ENCODE results near the gene ARL10.

ARL10 gene

DNA sequence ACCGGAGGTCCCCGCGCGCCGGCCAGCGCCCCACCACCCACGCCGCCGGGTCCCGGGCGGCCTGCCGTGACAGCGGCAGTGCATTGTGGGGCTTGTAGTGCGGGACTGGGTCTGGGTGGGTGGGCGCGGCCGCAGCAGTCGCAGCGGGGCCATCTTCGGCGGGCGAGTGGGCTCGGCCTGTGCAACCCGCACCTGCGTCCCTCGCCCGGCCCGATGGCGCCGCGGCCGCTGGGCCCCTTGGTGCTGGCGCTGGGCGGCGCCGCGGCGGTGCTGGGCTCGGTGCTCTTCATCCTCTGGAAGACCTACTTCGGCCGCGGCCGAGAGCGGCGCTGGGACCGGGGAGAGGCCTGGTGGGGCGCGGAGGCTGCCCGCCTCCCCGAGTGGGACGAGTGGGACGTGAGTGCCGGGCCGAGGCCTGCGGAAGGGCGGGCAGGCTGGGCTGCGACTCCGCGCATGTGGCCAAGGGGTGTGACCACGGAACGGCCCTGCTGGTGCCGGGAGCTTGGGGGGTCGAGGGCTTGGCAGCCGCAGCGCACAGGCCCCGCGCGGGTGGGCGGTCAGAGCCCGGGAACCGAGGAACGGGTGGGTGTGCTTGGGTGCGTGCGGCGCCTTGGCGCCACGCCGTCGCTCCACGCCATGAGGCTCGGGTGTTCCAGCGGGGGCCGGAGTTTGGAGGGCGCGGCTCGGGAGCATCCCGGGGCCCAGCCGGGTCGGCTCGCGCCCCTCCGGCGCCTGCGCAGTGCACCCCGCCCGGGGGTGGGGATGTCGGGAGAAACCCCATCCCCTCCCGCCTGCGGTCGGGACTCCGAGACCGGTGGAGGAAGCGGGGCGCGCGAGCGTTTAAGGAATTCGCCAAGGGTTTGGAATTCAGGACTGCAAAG is at the start of gene ARL10:
ARL10 (plus strand) TSS at position 137 of the 881 bp plus-strand sequence; CDS start at position 214, 77 bp downstream.
- DNase-seq (ENCODE audit: low spot score) (no peak), FAIRE-seq (no peak)

DNA sequence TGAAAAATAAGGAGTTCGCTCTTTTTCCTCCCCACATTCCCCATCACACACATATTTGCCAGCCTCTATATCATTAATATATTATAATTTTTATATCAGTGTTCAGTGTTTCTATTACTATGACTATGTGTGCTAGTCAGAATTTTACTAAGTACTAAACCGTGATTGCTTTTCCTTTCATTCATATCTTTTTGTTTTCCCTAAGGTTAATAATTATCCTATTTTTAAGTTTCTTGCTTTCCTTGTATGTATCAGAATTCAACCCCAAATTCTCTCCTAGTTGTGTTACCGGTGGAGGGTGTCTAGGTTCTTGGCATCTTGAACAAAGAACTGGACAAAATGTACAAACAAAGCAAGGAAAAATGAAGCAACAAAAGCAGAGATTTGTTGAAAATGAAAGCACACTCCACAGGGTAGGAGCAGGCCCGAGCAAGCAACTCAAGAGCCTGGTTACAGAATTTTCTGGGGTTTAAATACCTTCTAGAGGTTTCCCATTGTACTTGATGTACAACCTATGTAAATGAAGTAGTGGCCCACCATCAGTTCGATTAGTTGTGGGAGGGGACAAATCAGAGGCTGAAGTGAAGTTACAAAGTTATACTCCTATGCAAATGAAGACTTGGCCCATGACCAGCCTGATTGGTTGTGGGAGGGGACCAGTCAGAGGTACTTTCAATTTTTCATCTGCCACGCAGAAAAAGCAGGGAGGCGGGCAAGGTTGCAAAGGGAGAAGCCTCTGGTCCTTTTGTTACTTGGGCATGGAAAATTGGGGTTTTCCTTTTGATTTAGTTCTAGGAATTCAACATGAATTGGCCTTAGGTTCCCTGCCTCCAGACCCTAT is 47.5 kb upstream of the ARL10 start:
- FAIRE-seq = no peak

GRCh38 chr5:176319827-176320554 is 45.3 kb upstream of the ARL10 start:
- DNase-seq (ENCODE audit: low spot score) (no peak), FAIRE-seq (no peak)

More for the DNA sequence above, 47.5 kb upstream of the ARL10 start:
- DNase-seq (ENCODE audit: low spot score) = no peak

- FAIRE-seq (no peak), DNase-seq (ENCODE audit: low spot score) (no peak)
Observed at GRCh38 chr5:176320577-176320976, 44.7 kb upstream of the ARL10 start.

GRCh38 chr5:176334031-176334770 is 31.1 kb upstream of the ARL10 start:
- DNase-seq (ENCODE audit: low spot score) = no peak
- FAIRE-seq = no peak

DNA sequence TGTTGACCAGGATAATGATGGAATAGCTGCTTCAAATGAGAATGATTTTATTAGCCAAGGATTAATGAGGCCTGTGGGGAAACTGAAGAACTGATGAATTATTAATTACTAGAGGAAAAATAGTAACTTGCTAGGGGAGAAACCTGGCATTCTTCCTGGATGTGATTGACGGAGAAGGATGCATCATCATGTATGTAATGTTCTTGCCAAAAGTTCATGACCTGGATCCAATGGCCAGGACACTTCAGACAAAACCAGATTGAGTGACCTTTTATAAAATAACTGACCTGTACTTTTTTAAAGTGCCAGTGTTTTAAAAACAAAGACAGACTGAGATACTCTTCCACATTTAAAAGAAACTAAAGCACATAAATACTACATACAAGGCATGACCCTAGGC is 27.4 kb upstream of the ARL10 start:
- no peak for FAIRE-seq

GRCh38 chr5:176339304-176339703 is 26.0 kb upstream of the ARL10 start:
- no peak for FAIRE-seq

More for the DNA sequence above, 27.4 kb upstream of the ARL10 start:
- no peak for DNase-seq (ENCODE audit: low spot score)

GRCh38 chr5:176341325-176342157 is 23.7 kb upstream of the ARL10 start:
- FAIRE-seq = no peak

More at GRCh38 chr5:176339304-176339703, 26.0 kb upstream of the ARL10 start:
- DNase-seq (ENCODE audit: low spot score) = no peak

DNA sequence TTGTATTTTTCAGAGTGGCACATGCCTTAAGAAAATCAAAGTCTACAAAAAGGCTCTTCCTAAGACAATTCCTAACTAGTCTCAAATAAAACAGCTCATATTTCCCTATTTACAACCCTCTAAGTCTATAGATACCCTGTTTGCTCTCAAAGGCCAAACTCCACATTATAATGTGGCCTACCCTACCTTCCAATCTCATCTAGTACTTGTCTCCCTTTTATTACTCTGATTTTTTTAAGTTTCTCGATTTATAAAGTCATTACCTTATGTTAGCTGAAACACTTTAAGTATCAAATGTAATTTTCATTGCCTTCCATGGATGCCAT is 23.2 kb upstream of the ARL10 start:
- DNase-seq (ENCODE audit: low spot score) (no peak), FAIRE-seq (no peak)

More at GRCh38 chr5:176341325-176342157, 23.7 kb upstream of the ARL10 start:
- no peak for DNase-seq (ENCODE audit: low spot score)

GRCh38 chr5:176342766-176343458 is 22.4 kb upstream of the ARL10 start:
- DNase-seq (ENCODE audit: low spot score) = no peak
- FAIRE-seq = no peak

GRCh38 chr5:176350416-176350815 is 14.9 kb upstream of the ARL10 start:
- no peak for DNase-seq (ENCODE audit: low spot score)
- FAIRE-seq = no peak

GRCh38 chr5:176352116-176352878 is 13.0 kb upstream of the ARL10 start:
- no peak for DNase-seq (ENCODE audit: low spot score)
- FAIRE-seq = no peak

DNA sequence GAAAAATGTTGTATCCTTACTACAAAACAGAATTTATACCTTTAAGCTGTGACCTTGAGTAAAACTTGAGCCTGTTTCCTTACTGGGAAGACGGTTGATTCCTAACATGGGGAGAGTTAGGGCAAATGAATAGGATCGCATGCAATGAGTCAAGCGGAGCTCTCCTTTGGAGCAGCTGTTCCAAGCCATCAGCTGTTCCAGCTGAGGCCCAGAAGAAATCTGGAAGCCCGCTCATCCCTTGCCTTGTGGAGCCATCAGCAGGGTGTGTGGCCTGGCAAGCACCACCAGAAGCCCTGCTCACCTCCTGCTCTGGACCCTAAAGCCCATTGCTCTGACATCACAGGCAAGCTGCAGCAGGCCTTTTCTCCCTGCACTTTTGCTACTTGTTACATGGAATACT is 11.8 kb upstream of the ARL10 start:
- FAIRE-seq = no peak

DNA sequence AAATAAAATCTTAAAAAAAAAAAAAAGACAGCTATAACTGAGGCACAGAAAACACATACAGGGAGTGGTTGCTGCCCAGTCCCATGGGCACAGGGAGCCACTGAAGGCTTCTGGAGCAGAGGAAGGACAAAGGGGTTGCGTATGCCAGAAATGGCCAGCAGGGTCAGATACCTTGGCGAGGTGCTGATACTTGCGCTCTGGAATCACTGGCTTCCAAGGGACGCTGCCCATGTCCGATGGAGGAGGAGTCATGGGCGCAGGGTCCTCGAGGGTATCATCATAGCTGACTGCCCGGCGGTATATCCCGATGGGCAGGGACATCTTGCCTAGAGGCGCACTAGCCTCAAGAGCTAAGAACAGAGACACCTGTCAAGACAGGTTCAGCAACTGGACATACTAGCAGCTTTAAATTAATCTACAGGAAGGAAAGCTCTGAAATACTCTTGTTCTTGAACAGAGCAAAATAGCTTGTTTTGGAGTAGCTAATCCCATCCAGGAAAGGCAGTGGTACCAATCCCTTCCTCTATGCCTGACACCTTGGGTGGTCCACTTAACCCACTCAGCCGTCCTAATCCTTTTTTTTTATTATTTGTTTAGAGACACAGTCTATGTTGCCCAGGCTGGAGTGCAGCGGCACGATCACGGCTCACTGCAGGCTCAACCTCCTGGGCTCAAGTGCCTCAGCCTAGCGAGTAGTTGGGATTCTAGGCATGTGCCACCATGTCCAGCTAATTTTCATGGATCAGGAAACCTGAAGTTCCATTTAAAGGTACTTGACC is 9.7 kb upstream of the ARL10 start:
- no peak for FAIRE-seq
- no peak for DNase-seq (ENCODE audit: low spot score)

More for the DNA sequence above, 11.8 kb upstream of the ARL10 start:
- no peak for DNase-seq (ENCODE audit: low spot score)

DNA sequence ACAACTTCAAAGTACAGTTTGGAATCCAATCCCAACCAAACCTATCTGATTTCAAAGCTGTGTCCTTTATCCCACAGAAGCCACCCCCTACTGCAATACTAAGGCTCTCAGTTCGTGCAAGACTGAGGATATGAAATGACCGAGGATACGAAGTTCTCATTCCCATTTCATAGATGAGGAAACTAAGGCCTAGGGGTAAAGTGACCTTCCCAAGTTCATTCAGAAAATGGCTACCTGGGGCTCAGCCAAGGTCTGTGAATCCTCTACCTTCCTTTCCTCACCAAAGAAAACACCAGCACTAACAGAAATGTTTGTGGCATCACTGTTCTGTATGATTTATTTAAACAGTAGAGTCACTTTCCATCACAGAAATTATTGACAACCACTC is 9.1 kb upstream of the ARL10 start:
- no peak for DNase-seq (ENCODE audit: low spot score)
- no peak for FAIRE-seq

DNA sequence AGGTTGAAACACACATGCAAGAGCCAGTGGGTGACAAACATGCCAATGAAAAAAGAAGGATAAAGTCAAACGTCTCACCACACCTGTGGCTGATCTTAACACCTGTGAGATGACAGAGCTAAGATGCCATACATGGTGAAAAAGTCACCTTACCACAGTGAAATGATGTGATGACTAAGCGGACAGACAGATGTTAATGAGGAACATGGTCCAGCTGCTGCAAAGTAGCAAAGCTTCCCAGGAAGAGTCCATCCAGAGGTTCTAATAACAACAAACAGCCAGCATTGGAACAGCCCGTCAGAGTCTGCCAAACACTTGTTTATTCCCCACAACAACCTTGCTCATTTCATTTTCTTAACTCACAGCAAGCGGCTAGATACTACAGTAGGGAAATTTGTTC is 5.6 kb upstream of the ARL10 start:
- FAIRE-seq = no peak
- no peak for DNase-seq (ENCODE audit: low spot score)

- FAIRE-seq (no peak), DNase-seq (ENCODE audit: low spot score) (no peak)
Observed at GRCh38 chr5:176360894-176361436, 4.3 kb upstream of the ARL10 start.

Data from RCC 7860 (cell line).